ENCODE results near the gene SNAPC5.
"Not testable (repeated sequence)": the region's sequence is repeated elsewhere in the genome, so short reads cannot be mapped to it uniquely, and the experiment has no call there.

The SNAPC5 gene

GRCh38 chr15:66491846-66492245, 5.7 kb downstream of the SNAPC5 start:
- no peak for DNase-seq (ENCODE audit: low read depth in 3 of 3)

GRCh38 chr15:66489179-66489791, 8.3 kb downstream of the SNAPC5 start:
- DNase-seq (ENCODE audit: low read depth in 3 of 3), result no peak

GRCh38 chr15:66488525-66488924, 9.0 kb downstream of the SNAPC5 start:
- no peak for DNase-seq (ENCODE audit: low read depth in 3 of 3)

DNA sequence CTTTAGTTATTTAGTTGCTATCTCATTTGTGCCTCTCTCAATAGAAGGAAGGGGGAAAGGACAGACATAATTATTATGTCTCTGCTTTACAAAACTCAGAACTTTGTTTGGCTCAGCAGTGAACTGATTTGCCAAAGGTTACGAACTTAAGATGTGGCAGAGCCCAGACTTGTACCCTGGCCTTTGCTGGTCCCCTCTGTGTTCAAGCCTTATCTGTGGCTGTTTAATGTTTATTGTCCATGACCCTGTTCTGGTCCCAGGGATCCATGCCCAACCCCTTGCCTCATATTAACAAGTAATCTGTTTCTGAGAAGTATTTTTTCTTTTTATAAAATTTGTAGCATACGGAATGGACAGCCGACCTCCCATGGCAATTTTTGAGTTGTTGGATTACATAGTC, 10.7 kb downstream of the SNAPC5 start:
- DNase-seq (ENCODE audit: low read depth in 3 of 3), result no peak

DNA sequence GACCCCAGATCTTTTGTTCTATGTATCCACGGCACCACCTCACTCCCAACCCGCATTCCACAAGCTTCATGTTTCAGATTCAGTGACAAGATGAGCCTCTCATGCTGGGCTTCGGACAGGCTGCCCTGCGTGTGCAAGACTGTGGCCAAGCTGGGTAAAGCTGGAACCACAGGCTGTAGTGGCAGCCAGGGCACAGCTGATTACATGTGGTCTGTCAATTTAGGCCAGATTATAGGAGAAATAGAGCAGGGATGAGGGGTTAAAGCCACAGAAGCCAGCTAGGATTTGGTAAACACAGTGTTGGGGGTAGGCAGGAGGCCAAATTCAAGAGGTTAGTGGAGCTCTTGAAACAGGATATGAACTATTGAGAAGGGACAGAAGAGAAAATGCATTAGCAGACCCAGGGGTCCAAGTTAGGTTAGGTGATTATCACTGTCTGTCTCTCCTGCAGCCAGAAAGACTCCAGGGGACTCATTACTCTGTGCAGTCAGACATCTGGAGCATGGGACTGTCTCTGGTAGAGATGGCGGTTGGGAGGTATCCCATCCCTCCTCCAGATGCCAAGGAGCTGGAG, 12.9 kb downstream of the SNAPC5 start:
- no peak for DNase-seq (ENCODE audit: low read depth in 3 of 3)

DNA sequence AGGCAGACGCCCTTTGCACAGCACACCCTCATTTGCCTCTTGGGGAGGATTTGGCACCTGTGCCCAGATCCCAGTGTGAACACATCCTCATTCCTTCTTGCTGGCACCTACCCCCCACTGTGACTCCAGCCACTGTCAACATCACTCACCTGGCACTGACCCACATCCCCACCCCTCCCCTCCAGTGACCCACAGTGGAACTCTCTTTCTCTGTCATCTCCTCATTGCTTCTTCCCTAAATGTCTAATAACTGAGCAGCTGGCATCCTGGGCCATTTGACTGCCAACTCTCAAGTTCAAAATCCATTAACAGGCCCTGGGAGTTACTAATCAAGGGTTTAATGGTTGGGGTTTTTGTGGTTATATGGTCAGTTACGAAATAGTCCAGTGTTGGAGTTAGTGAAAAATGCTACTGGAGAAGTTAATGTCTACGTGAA, 14.4 kb downstream of the SNAPC5 start:
- DNase-seq (ENCODE audit: low read depth in 3 of 3), result no peak

DNA sequence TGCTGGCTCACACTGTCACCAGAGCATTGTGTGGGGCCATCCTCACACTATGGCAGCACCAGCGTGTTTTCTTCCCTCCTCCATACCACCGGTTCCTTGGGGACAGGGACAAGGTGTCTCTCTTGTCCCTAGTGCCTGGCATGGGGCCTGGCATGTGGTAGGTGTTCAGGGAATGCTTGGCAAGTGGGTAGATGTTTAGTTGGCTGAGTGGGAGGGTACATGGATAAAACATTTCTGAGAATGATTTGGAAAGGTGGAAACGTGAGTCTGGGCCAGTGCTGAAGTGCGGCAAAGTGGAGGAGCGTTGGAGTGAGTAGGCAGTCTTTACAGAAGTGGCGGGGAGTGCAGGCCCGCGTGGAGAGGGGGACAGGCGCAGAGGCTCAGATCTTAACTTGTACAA, 15.0 kb downstream of the SNAPC5 start:
- no peak for DNase-seq (ENCODE audit: low read depth in 3 of 3)

DNA sequence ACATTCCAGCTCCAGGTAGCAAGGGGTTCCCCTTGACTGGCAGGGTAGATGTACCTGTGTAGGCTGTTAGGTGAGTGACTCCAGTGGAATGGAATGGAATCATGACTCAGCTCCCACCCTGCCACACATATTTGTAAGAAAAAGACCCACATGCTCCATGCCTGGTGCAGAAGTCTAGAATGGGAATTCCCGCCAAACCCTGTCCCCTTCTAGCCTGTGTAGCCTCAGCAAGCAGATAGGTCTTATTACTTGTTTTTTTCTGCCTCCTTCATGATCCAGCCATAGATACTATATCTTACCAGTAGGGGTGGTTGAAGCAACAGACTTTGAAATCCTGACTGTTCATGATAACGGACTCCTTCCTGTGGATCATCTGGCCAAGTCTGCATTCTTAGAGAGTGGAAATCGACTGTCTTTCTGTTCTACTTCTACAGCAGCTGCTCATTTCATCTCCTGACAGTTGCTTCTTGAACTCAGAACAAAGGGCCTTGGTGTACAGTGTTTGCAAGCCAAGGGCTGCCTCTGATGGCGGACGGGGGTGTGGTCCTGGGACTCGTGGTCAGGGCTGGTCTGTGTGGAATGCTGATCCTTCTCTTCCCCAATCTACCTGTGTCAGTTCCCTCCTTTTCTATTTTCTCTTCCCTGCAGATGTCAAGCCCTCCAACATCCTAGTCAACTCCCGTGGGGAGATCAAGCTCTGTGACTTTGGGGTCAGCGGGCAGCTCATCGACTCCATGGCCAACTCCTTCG, 16.3 kb downstream of the SNAPC5 start:
- no peak for DNase-seq (ENCODE audit: low read depth in 3 of 3)

DNA sequence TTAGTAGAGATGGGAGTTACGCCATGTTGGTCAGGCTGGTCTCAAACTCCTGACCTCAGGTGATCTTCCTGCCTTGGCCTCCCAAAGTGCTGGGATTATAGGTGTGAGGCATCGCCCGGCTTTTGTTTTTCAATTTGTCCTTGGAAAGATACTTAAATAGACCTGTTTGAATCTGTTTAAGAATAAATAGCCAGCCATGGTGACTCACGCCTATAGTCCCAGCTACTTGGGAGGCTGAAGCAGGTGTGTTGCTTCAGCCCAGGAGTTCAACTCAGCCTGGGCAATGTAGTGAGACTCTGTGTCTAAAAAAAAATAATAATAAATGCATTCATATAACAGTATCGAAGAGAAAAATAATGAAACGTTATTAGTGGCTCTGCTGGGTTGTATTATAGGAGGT, 17.3 kb downstream of the SNAPC5 start:
- DNase-seq (ENCODE audit: low read depth in 3 of 3), result no peak

GRCh38 chr15:66477011-66477410, 20.6 kb downstream of the SNAPC5 start:
- DNase-seq (ENCODE audit: low read depth in 3 of 3), result no peak

DNA sequence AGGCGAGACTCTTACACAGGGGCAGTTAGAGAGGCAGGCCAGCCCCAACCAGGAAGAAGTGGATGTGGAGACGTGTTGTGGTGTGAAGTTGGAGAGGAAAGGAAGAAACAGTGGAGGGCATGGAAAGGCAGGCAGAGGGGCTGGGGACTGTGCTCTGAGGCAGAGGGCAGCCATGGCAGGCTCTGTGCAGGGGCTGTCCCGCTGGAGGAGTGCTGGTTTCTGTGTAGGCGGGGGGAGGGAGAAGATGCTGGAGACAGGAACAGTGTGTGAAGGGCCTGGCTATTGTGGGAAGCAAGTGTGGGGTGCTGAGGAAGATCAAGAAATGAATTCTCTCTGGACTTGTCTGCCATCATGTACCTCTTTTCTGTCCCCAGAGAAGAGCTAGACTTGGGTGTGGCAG, 21.0 kb downstream of the SNAPC5 start:
- DNase-seq (ENCODE audit: low read depth in 3 of 3), result no peak

DNA sequence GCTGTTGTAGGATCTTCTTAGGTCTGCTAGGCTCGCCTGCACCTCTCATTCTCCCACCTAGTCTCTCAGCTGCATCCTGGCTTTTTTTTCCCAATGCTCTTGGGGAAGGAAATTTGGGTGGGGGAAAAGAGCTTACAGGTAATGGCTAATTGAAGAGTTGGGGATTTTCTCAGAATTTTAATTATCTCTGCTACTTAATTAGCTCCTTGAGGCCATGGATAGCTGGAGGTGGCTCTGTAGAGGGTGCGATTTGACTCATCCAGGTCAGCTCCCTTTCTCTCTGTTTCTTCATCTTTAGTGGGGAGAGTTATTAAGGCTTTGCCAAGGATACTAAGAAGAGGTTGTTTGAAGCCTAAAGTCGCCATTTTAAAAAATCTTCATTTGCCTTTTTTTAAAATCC, 22.6 kb downstream of the SNAPC5 start:
- DNase-seq (ENCODE audit: low read depth in 3 of 3), result no peak

DNA sequence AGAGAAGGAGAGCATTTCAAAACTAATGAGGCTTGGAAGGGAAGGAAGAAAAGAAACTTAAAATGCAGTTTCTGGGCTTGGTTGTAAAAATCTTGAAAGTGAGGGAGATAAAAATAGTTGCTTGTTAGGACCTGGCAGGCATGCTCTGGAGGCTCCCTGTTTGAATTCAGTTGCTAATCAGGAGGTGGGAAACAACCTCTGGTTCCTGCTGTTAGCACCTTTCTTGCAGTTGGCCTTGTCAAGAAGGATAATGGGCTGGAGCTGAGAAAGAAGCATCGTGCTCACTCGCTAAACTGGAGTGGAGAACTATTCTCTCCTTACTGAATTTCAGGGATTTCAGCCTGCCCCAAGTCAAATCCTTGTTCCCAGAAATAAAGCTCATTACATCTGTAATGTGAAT, 23.4 kb downstream of the SNAPC5 start:
- no peak for DNase-seq (ENCODE audit: low read depth in 3 of 3)

- DNase-seq (ENCODE audit: low read depth in 3 of 3), result no peak
Observed at GRCh38 chr15:66472176-66472999, 25.2 kb downstream of the SNAPC5 start.

GRCh38 chr15:66470825-66471224, 26.7 kb downstream of the SNAPC5 start:
- not testable (repeated sequence) for DNase-seq (ENCODE audit: low read depth in 3 of 3)

GRCh38 chr15:66467162-66468040, 30.2 kb downstream of the SNAPC5 start:
- DNase-seq (ENCODE audit: low read depth in 3 of 3), result not testable (repeated sequence)

DNA sequence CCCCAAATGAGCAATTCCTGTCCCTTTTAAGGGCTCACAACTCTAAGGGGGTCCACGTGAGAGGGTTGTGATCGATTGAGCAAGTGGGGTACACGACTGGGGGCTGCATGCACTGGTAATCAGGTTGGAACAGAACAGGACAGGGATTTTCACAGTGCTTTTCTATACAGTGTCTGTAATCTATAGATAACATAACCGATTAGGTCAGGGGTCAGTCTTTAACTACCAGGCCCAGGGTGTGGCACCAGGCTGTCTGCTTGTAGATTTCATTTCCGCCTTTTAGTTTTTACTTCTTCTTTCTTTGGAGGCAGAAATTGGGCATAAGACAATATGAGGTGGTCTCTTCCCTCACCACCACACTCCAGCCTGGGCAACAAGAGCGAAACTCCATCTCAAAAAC, 32.3 kb downstream of the SNAPC5 start:
- not testable (repeated sequence) for DNase-seq (ENCODE audit: low read depth in 3 of 3)

DNA sequence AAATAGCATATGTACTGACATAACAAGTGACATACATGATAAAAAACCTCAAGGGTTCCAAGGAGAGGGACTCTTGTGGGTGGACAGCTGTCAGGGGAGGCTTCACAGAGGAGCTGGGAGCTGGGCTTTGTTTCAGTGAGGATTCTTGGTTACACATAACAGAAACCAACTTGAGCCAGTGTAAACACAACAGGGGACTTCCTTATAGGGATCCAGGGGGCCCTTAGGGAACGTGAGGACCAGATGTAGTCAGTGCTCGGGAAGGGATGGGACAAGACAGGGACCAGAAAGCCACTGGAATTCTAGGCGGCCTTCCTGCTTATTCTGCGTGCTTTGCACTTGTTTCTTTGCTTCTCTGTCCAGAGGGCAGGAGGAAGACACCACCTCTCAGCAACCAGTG, 34.9 kb downstream of the SNAPC5 start:
- DNase-seq (ENCODE audit: low read depth in 3 of 3), result no peak

- DNase-seq (ENCODE audit: low read depth in 3 of 3), result no peak
Observed at GRCh38 chr15:66461917-66462316, 35.6 kb downstream of the SNAPC5 start.

GRCh38 chr15:66461294-66461693, 36.3 kb downstream of the SNAPC5 start:
- DNase-seq (ENCODE audit: low read depth in 3 of 3), result not testable (repeated sequence)
